Activated naive CD4-positive, alpha-beta T cell treated with anti-CD3 and anti-CD28 coated beads, Interleukin-2, amount 10 ng/mL, durations not matched to agents 5 hours and 36 hours (primary cell): ENCODE measurements around the gene GPC6. TPM values are rescaled to one million over a fixed set of nuclear protein-coding genes. Genes with fewer than 3 reads are reported as not detected.

Source experiments
- total RNA-seq, 2 experiments: library from RNA; stranded (reverse); gene quantifications; one replicate each; pipeline ENCODE4 v1.2.3, GENCODE V29; 2021

The GPC6 gene
- total RNA-seq, result not detected

DNA sequence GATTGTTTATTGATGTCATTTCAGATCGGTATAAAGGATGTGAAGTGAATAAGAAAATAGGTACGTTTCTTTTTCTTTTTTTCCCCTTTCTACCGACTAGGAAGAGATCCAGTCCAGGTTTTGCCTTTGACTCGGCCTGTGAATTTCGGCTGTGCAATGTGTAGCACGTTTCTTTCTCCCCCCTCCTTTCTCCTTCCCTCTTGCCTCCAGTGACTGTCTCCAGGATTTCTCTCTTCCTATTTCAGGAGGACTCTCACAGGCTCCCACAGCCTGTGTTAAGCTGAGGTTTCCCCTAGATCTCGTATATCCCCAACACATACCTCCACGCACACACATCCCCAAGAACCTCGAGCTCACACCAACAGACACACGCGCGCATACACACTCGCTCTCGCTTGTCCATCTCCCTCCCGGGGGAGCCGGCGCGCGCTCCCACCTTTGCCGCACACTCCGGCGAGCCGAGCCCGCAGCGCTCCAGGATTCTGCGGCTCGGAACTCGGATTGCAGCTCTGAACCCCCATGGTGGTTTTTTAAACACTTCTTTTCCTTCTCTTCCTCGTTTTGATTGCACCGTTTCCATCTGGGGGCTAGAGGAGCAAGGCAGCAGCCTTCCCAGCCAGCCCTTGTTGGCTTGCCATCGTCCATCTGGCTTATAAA lies at the start of gene GPC6:
GPC6 (plus strand) TSS at position 185 of the 657 bp plus-strand sequence.

